HEK293 (cell line): ENCODE measurements around the gene BMP2K.

Experiments
- CTCF ChIA-PET: fragments of 350-600 bp; formaldehyde crosslinking; extraction: SDS; loops from one replicate; lab custom pipeline; 2021; ENCODE audit warnings: antibody characterized with exemption; lab: Yijun Ruan, JAX
- POLR2A ChIA-PET: fragments of 300-600 bp; formaldehyde crosslinking; extraction: SDS; loops from one replicate; lab custom pipeline; 2020; ENCODE audit warnings: antibody characterized with exemption, inconsistent platforms; lab: Yijun Ruan, JAX
- H3K27ac ChIP-seq: fragments of 200-500 bp; sonication (Bioruptor generic); 2 replicates; pipeline ENCODE4 v1.5.1; 2014; ENCODE audit warnings: low read depth, low read length, control low read depth, inconsistent platforms; ENCODE audit errors: extremely low read depth
- H3K36me3 ChIP-seq, 2 experiments: fragments of 200-500 bp in 1 of 2; sonication (Bioruptor generic) in 1 of 2; 1 replicate in 1 of 2; 2 replicates in 1 of 2; pipeline ENCODE4 v1.5.1; 2014 to 2017; ENCODE audit warnings: inconsistent platforms in 2 of 2, low read length in 2 of 2; ENCODE audit not compliant: control insufficient read depth in 2 of 2, insufficient read depth in 1 of 2
- H3K4me1 ChIP-seq: fragments of 200-500 bp; sonication (Bioruptor generic); 2 replicates; pipeline ENCODE4 v1.5.1; 2014; ENCODE audit warnings: mild to moderate bottlenecking, low read length, inconsistent platforms; ENCODE audit not compliant: control insufficient read depth, insufficient read depth
- H3K4me3 ChIP-seq: 2 replicates; pipeline ENCODE4 v1.5.1; 2011; ENCODE audit warnings: low read depth, mild to moderate bottlenecking, control low read depth, low read length, moderate library complexity
- H3K9me3 ChIP-seq: fragments of 200-500 bp; sonication (Bioruptor generic); 2 replicates; pipeline ENCODE4 v1.5.1; 2014; ENCODE audit warnings: low read depth, low read length, inconsistent platforms; ENCODE audit not compliant: control insufficient read depth, insufficient read depth
- KLF8 ChIP-seq: fragments of 450-650 bp; formaldehyde crosslinking; IDR thresholded peaks from 2 replicates; pipeline ENCODE4 v1.5.1; 2016; ENCODE audit warnings: missing biosample characterization, missing genetic modification characterization
- MZF1 ChIP-seq: fragments of 450-650 bp; formaldehyde crosslinking; IDR thresholded peaks from 2 replicates; pipeline ENCODE4 v1.5.1; 2017; ENCODE audit warnings: missing biosample characterization, missing genetic modification characterization, borderline replicate concordance
- SCRT2 ChIP-seq: fragments of 450-650 bp; formaldehyde crosslinking; IDR thresholded peaks from 2 replicates; pipeline ENCODE4 v1.5.1; 2016; ENCODE audit warnings: missing biosample characterization, missing genetic modification characterization
- SP3 ChIP-seq: fragments of 450-650 bp; formaldehyde crosslinking; IDR thresholded peaks from 2 replicates; pipeline ENCODE4 v1.5.1; 2016; ENCODE audit warnings: missing biosample characterization, missing genetic modification characterization
- ZNF335 ChIP-seq: fragments of 450-650 bp; formaldehyde crosslinking; conservative IDR thresholded peaks from 2 replicates; pipeline ENCODE4 v1.5.1; 2016; ENCODE audit warnings: missing biosample characterization, missing genetic modification characterization
- ZNF354C ChIP-seq: fragments of 450-650 bp; formaldehyde crosslinking; IDR thresholded peaks from 2 replicates; pipeline ENCODE4 v1.5.1; 2016; ENCODE audit warnings: missing biosample characterization, missing genetic modification characterization, low read depth, borderline replicate concordance
- ZNF514 ChIP-seq: fragments of 450-650 bp; formaldehyde crosslinking; IDR thresholded peaks from 2 replicates; pipeline ENCODE4 v1.5.1; 2016; ENCODE audit warnings: missing biosample characterization, missing genetic modification characterization
- ZNF571 ChIP-seq: fragments of 450-650 bp; formaldehyde crosslinking; IDR thresholded peaks from 2 replicates; pipeline ENCODE4 v1.5.0; 2017; ENCODE audit warnings: missing biosample characterization, missing genetic modification characterization
- ZNF596 ChIP-seq: fragments of 450-650 bp; IDR thresholded peaks from 2 replicates; pipeline ENCODE4 v1.5.0; 2018; ENCODE audit warnings: missing biosample characterization, mild to moderate bottlenecking, missing genetic modification characterization, moderate library complexity
- ZNF654 ChIP-seq: fragments of 450-650 bp; formaldehyde crosslinking; IDR thresholded peaks from 2 replicates; pipeline ENCODE4 v1.5.1; 2016; ENCODE audit warnings: low read depth, missing biosample characterization, missing genetic modification characterization
- ZNF747 ChIP-seq: fragments of 450-650 bp; formaldehyde crosslinking; IDR thresholded peaks from 2 replicates; pipeline ENCODE4 v1.5.1; 2016; ENCODE audit warnings: missing biosample characterization, missing genetic modification characterization
- ZNF777 ChIP-seq: fragments of 450-650 bp; formaldehyde crosslinking; IDR thresholded peaks from 2 replicates; pipeline ENCODE4 v1.5.1; 2017; ENCODE audit warnings: missing biosample characterization, missing genetic modification characterization, borderline replicate concordance
- ZNF830 ChIP-seq: fragments of 450-650 bp; IDR thresholded peaks from 2 replicates; pipeline ENCODE4 v1.5.0; 2018; ENCODE audit warnings: missing biosample characterization, missing genetic modification characterization, low read depth, mild to moderate bottlenecking, moderate library complexity
- ZSCAN30 ChIP-seq: fragments of 450-650 bp; IDR thresholded peaks from 2 replicates; pipeline ENCODE4 v1.5.1; 2018; ENCODE audit warnings: missing biosample characterization, mild to moderate bottlenecking, missing genetic modification characterization, moderate library complexity
- TF ChIP-seq, protein P1 (sequence below): fragments of 450-650 bp; formaldehyde crosslinking; optimal IDR thresholded peaks from 2 replicates; pipeline ENCODE3; 2016; ENCODE audit warnings: missing biosample characterization, mild to moderate bottlenecking, missing genetic modification characterization
- TF ChIP-seq, protein P2 (sequence below): fragments of 450-650 bp; formaldehyde crosslinking; IDR thresholded peaks from 2 replicates; pipeline ENCODE4 v1.5.1; 2016; ENCODE audit warnings: missing biosample characterization, missing genetic modification characterization
- TF ChIP-seq, protein P3 (sequence below): fragments of 450-650 bp; formaldehyde crosslinking; IDR thresholded peaks from 2 replicates; pipeline ENCODE4 v1.5.1; 2016; ENCODE audit warnings: missing biosample characterization, missing genetic modification characterization, low read depth
- TF ChIP-seq, protein P4 (sequence below): fragments of 450-650 bp; formaldehyde crosslinking; IDR thresholded peaks from 2 replicates; pipeline ENCODE4 v1.5.1; 2016; ENCODE audit warnings: missing biosample characterization, missing genetic modification characterization
- TF ChIP-seq, protein P5 (sequence below): fragments of 450-650 bp; formaldehyde crosslinking; IDR thresholded peaks from 2 replicates; pipeline ENCODE4 v1.5.0; 2017; ENCODE audit warnings: missing biosample characterization, missing genetic modification characterization, borderline replicate concordance

Gene BMP2K

DNA sequence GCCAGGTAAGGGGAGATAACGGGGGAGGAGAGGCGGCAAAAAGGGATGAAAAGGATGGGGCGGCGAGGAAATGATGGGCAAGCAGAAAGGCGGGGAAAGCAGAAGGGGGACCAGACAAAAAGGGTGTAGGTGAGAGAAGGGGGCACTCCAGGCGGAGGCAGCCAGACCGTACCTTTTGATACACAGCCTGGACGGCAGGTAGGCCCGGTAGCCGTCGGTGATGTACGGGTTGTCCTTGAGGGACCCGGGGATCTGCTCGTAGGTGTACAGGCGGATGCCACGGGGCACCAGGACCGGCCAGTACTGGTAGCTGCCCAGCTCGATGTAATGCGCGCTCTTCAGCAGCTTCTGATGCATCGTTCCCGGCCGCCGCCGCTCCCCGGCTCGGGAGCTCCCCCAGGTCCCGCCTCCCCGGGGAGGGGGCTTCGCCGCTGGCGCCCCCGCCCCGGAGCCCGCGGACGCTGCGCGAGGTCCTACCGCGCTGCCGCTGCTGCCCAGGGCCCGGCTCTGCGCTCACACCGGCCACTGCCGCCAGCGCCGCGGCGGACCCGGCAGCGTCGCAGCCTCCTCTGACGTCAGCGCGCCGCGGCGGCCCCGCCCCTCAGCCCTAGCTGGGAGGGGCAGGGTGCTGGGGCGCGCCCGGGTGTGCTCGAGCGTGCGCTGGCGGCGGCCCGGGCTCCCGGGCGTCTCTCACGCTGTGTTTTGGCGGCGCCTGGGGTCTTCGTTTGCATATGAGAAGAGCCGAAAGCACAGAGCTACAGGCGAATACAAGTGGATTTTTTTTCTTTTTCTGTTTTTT, 162.9 kb downstream of the BMP2K start, which contains the start of gene PAQR3 (continued):
- TF ChIP-seq, protein P1, sequence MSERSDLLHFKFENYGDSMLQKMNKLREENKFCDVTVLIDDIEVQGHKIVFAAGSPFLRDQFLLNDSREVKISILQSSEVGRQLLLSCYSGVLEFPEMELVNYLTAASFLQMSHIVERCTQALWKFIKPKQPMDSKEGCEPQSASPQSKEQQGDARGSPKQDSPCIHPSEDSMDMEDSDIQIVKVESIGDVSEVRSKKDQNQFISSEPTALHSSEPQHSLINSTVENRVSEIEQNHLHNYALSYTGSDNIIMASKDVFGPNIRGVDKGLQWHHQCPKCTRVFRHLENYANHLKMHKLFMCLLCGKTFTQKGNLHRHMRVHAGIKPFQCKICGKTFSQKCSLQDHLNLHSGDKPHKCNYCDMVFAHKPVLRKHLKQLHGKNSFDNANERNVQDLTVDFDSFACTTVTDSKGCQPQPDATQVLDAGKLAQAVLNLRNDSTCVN (tag by site-specific recombination): peak; percentile 60
- TF ChIP-seq ZNF747 (tag by site-specific recombination): no peak
- TF ChIP-seq ZNF571 (tag by site-specific recombination): no peak
- TF ChIP-seq ZNF596: no peak
- TF ChIP-seq, protein P2, sequence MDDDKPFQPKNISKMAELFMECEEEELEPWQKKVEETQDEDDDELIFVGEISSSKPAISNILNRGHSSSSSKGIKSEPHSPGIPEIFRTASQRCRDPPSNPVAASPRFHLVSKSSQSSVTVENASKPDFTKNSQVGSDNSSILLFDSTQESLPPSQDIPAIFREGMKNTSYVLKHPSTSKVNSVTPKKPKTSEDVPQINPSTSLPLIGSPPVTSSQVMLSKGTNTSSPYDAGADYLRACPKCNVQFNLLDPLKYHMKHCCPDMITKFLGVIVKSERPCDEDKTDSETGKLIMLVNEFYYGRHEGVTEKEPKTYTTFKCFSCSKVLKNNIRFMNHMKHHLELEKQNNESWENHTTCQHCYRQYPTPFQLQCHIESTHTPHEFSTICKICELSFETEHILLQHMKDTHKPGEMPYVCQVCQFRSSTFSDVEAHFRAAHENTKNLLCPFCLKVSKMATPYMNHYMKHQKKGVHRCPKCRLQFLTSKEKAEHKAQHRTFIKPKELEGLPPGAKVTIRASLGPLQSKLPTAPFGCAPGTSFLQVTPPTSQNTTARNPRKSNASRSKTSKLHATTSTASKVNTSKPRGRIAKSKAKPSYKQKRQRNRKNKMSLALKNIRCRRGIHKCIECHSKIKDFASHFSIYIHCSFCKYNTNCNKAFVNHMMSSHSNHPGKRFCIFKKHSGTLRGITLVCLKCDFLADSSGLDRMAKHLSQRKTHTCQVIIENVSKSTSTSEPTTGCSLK (tag by site-specific recombination): no peak
- TF ChIP-seq KLF8 (tag by site-specific recombination): peak; percentile 30; the same call in 1 of the 2 replicates
- TF ChIP-seq ZNF354C: no peak
- TF ChIP-seq SP3 (tag by site-specific recombination): peak; percentile 25; the same call in 1 of the 2 replicates
- peak; percentile 89 for TF ChIP-seq ZNF777 (tag by site-specific recombination)
- TF ChIP-seq, protein P3, sequence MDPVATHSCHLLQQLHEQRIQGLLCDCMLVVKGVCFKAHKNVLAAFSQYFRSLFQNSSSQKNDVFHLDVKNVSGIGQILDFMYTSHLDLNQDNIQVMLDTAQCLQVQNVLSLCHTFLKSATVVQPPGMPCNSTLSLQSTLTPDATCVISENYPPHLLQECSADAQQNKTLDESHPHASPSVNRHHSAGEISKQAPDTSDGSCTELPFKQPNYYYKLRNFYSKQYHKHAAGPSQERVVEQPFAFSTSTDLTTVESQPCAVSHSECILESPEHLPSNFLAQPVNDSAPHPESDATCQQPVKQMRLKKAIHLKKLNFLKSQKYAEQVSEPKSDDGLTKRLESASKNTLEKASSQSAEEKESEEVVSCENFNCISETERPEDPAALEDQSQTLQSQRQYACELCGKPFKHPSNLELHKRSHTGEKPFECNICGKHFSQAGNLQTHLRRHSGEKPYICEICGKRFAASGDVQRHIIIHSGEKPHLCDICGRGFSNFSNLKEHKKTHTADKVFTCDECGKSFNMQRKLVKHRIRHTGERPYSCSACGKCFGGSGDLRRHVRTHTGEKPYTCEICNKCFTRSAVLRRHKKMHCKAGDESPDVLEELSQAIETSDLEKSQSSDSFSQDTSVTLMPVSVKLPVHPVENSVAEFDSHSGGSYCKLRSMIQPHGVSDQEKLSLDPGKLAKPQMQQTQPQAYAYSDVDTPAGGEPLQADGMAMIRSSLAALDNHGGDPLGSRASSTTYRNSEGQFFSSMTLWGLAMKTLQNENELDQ: no peak

DNA sequence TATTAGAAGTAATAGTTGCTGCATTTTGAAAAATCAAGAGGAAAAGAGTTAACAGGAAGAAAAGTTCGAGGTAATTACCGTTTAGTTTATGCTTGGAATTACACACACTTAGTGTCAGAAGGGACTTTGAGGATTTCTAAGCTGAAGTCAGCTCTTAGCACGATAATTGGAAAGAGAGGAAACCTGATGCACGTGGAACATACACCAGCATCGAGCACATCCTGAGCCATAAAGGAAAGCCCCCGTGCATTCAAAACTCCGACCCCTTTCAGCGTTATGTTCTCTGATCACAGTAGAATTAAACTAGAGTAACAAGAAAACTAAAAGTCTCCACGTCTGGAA, 163.5 kb downstream of the BMP2K start:
- peak overlapping the region; percentile 54 for H3K4me3 ChIP-seq
- H3K9me3 ChIP-seq: no peaks in the 10 kb centered on the region
- 0 out of 2 replicates have a peak, but pooled peaks cover 5% of the 10 kb centered on the region for H3K4me1 ChIP-seq
- ChIA-PET POLR2A (interaction anchor here (0.9 kb wide), 1 partner anchor 1122 kb away, joined by 4 read pairs; no protein-coding TSS in a partner anchor), CTCF (interaction anchor here (0.6 to 2.1 kb wide), 2 partner anchors 11 to 1422 kb away, joined by 3 to 5 read pairs; no protein-coding TSS in a partner anchor)
- no peak overlapping the region; the same call in 1 of the 2 replicates for H3K27ac ChIP-seq
- H3K36me3 ChIP-seq: peaks cover 0 to 3% of the 10 kb centered on the region in 2 experiments; a peak in 1 of 3 replicates
- TF ChIP-seq ZSCAN30: no peak
- 0 out of 2 replicates have a peak, but pooled peaks have one; percentile 19 for TF ChIP-seq SCRT2 (tag by site-specific recombination)
- TF ChIP-seq KLF8 (tag by site-specific recombination): 0 out of 2 replicates have a peak, but pooled peaks have one; percentile 2
- TF ChIP-seq ZNF335: peak; percentile 61

DNA sequence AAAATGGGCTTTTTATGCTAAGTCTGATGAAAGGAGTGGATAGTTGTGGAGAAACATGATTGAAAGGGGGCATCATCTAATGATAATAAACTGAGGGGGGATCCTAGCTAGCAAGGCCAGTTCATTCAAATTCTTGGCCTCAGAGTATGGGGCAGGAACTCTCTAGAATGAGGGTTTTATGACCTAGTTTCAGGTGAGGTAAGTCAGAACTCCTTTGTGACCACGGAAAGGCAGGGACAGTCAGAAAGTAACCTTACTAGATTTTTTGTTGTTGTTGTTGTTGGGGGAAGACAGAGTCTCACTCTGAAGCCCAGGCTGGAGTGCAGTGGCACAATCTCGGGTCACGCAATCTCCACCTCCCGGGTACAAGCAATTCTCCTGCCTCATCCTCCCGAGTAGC, 164.6 kb downstream of the BMP2K start:
- 0 out of 2 replicates have a peak, but pooled peaks cover 5% of the 10 kb centered on the region for H3K4me1 ChIP-seq
- H3K9me3 ChIP-seq: no peaks in the 10 kb centered on the region
- ChIA-PET CTCF (no interaction called here), POLR2A (no interaction called here)
- H3K36me3 ChIP-seq: no peaks in the 10 kb centered on the region
- no peak overlapping the region for H3K4me3 ChIP-seq
- no peak overlapping the region for H3K27ac ChIP-seq
- TF ChIP-seq ZNF830 (tag by site-specific recombination) (no peak), MZF1 (tag by site-specific recombination) (no peak), ZNF654 (tag by site-specific recombination) (no peak), ZNF514 (no peak)
- TF ChIP-seq, protein P4, sequence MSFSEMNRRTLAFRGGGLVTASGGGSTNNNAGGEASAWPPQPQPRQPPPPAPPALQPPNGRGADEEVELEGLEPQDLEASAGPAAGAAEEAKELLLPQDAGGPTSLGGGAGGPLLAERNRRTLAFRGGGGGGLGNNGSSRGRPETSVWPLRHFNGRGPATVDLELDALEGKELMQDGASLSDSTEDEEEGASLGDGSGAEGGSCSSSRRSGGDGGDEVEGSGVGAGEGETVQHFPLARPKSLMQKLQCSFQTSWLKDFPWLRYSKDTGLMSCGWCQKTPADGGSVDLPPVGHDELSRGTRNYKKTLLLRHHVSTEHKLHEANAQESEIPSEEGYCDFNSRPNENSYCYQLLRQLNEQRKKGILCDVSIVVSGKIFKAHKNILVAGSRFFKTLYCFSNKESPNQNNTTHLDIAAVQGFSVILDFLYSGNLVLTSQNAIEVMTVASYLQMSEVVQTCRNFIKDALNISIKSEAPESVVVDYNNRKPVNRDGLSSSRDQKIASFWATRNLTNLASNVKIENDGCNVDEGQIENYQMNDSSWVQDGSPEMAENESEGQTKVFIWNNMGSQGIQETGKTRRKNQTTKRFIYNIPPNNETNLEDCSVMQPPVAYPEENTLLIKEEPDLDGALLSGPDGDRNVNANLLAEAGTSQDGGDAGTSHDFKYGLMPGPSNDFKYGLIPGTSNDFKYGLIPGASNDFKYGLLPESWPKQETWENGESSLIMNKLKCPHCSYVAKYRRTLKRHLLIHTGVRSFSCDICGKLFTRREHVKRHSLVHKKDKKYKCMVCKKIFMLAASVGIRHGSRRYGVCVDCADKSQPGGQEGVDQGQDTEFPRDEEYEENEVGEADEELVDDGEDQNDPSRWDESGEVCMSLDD (tag by site-specific recombination): no peak
- TF ChIP-seq, protein P5, sequence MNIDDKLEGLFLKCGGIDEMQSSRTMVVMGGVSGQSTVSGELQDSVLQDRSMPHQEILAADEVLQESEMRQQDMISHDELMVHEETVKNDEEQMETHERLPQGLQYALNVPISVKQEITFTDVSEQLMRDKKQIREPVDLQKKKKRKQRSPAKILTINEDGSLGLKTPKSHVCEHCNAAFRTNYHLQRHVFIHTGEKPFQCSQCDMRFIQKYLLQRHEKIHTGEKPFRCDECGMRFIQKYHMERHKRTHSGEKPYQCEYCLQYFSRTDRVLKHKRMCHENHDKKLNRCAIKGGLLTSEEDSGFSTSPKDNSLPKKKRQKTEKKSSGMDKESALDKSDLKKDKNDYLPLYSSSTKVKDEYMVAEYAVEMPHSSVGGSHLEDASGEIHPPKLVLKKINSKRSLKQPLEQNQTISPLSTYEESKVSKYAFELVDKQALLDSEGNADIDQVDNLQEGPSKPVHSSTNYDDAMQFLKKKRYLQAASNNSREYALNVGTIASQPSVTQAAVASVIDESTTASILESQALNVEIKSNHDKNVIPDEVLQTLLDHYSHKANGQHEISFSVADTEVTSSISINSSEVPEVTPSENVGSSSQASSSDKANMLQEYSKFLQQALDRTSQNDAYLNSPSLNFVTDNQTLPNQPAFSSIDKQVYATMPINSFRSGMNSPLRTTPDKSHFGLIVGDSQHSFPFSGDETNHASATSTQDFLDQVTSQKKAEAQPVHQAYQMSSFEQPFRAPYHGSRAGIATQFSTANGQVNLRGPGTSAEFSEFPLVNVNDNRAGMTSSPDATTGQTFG: no peak
